Chondrocyte (in vitro differentiated cells): ENCODE measurements around the gene RAB38. TPM values are rescaled to one million over a fixed set of nuclear protein-coding genes. Genes with fewer than 3 reads are reported as not detected.

Experiments used
- DNase-seq: peaks from one replicate; pipeline ENCODE4 v3.0.0; 2021; ENCODE audit warnings: mixed read lengths, low spot score
- H3K27ac Mint-ChIP-seq: one replicate; pipeline ENCODE4 v1.8.0; 2021; ENCODE audit warnings: mild to moderate bottlenecking, moderate library complexity, mixed read lengths; ENCODE audit not compliant: unreplicated experiment
- H3K27me3 Mint-ChIP-seq: 2 replicates; pipeline ENCODE4 v1.8.0; 2021; ENCODE audit warnings: low read depth, mixed read lengths
- H3K36me3 Mint-ChIP-seq: 2 replicates; pipeline ENCODE4 v1.8.0; 2021; ENCODE audit warnings: low read depth, mixed read lengths
- H3K4me1 Mint-ChIP-seq: 2 replicates; pipeline ENCODE4 v1.8.0; 2021; ENCODE audit warnings: low read depth, mild to moderate bottlenecking, mixed read lengths
- H3K4me3 Mint-ChIP-seq: one replicate; pipeline ENCODE4 v1.8.0; 2021; ENCODE audit warnings: mild to moderate bottlenecking, moderate library complexity, mixed read lengths; ENCODE audit not compliant: unreplicated experiment
- H3K9me3 Mint-ChIP-seq: 2 replicates; pipeline ENCODE4 v1.8.0; 2021; ENCODE audit warnings: low read depth, mixed read lengths
- total RNA-seq: library from RNA; stranded (reverse); gene quantifications from 3 replicates; pipeline ENCODE4 v1.2.1, GENCODE V29; 2021
- TF ChIP-seq, protein P1 (sequence below): fragments of 200-600 bp; sonication (generic); IDR thresholded peaks from 2 replicates; pipeline ENCODE4 v1.5.0; 2021; ENCODE audit warnings: antibody characterized with exemption, mild to moderate bottlenecking, moderate library complexity

RAB38 gene
- total RNA-seq, 1 donor from 2014 or later: not detected

DNA sequence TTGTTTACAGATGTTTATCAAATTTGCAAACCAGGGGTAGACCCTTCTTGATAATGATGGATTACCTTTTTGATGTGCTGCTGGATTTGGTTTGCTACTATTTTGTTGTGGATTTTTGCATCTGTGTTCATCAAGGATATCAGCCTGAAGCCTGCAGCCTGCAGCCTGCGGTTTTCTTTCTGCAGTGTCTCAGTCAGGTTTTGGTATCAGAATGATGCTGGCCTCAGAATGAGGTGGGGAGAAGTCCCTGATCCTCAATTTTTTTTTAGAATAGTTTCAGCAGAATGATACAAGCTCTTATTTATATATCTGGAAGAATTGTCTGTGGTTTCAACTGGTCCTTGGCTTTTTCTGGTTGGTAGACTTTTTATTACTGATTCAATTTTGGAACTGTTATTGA, 19.7 kb upstream of the RAB38 start:
- H3K36me3 Mint-ChIP-seq: no peaks in the 10 kb centered on the region
- DNase-seq: no peak
- TF ChIP-seq, protein P1, sequence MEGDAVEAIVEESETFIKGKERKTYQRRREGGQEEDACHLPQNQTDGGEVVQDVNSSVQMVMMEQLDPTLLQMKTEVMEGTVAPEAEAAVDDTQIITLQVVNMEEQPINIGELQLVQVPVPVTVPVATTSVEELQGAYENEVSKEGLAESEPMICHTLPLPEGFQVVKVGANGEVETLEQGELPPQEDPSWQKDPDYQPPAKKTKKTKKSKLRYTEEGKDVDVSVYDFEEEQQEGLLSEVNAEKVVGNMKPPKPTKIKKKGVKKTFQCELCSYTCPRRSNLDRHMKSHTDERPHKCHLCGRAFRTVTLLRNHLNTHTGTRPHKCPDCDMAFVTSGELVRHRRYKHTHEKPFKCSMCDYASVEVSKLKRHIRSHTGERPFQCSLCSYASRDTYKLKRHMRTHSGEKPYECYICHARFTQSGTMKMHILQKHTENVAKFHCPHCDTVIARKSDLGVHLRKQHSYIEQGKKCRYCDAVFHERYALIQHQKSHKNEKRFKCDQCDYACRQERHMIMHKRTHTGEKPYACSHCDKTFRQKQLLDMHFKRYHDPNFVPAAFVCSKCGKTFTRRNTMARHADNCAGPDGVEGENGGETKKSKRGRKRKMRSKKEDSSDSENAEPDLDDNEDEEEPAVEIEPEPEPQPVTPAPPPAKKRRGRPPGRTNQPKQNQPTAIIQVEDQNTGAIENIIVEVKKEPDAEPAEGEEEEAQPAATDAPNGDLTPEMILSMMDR: no peak
- peaks cover 11% of the 10 kb centered on the region for H3K27me3 Mint-ChIP-seq
- H3K4me1 Mint-ChIP-seq: no peaks in the 10 kb centered on the region
- no peak overlapping the region for H3K4me3 Mint-ChIP-seq
- H3K27ac Mint-ChIP-seq: no peak overlapping the region
- H3K9me3 Mint-ChIP-seq: peaks cover 28% of the 10 kb centered on the region

- no peak overlapping the region for H3K4me3 Mint-ChIP-seq
- no peak overlapping the region for H3K27ac Mint-ChIP-seq
- H3K36me3 Mint-ChIP-seq: no peaks in the 10 kb centered on the region
- peaks cover 9% of the 10 kb centered on the region for H3K27me3 Mint-ChIP-seq
- DNase-seq: no peak
- H3K9me3 Mint-ChIP-seq: peaks cover 28% of the 10 kb centered on the region
- TF ChIP-seq, protein P1: no peak
- H3K4me1 Mint-ChIP-seq: no peaks in the 10 kb centered on the region
These were observed 18.0 kb upstream of the RAB38 start for GRCh38 chr11:88193278-88193677.

DNA sequence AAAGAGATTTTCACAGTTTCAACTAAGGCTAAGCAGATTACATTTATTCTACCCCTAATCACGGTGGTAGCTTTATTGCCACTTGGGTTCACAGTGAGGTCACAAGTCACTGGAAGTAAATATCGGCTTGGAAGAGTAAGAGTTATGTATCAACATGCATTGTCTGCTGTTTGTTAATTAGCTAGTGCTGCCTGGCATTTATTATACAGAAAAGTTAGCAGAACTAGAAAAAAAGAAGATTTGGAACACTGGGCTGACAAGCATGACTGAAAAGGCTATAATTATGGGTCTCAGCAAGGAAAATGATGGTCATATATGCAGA, 13.7 kb upstream of the RAB38 start:
- H3K27ac Mint-ChIP-seq: no peak overlapping the region
- DNase-seq: no peak
- no peak overlapping the region for H3K4me3 Mint-ChIP-seq

GRCh38 chr11:88188251-88188931, 13.1 kb upstream of the RAB38 start:
- no peak for DNase-seq

More for the DNA sequence above, 13.7 kb upstream of the RAB38 start:
- TF ChIP-seq, protein P1: no peak
- peaks cover 5% of the 10 kb centered on the region for H3K27me3 Mint-ChIP-seq
- no peaks in the 10 kb centered on the region for H3K36me3 Mint-ChIP-seq
- no peaks in the 10 kb centered on the region for H3K9me3 Mint-ChIP-seq
- H3K4me1 Mint-ChIP-seq: no peaks in the 10 kb centered on the region

DNA sequence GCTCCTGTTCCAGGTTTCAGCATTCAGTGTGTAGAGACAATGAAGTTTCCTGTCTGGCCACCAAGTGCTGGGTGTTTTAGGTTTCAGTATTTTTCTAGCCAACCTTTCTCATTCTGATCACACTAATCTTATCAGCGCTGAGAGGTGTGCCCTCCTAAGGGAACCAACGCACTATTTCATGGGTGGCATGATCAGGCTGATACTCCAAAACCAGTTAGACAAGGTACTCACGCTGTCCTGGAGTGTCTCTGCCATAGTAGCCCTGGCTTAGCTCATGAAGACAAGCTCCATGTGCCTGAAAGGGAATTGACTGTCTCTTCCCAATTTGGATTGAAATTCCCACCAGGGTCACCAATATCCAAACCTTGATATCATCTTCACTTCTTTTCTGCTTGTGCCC, 8.0 kb upstream of the RAB38 start:
- H3K27ac Mint-ChIP-seq: no peak overlapping the region
- H3K36me3 Mint-ChIP-seq: no peaks in the 10 kb centered on the region
- TF ChIP-seq, protein P1: no peak
- no peaks in the 10 kb centered on the region for H3K9me3 Mint-ChIP-seq
- no peak overlapping the region for H3K4me3 Mint-ChIP-seq
- no peaks in the 10 kb centered on the region for H3K4me1 Mint-ChIP-seq
- H3K27me3 Mint-ChIP-seq: peaks cover 26% of the 10 kb centered on the region
- DNase-seq: no peak

More at GRCh38 chr11:88188251-88188931, 13.1 kb upstream of the RAB38 start:
- Mint-ChIP-seq H3K4me3 (no peak overlapping the region), H3K9me3 (no peaks in the 10 kb centered on the region), H3K4me1 (no peaks in the 10 kb centered on the region), H3K27ac (no peak overlapping the region), H3K27me3 (peaks cover 8% of the 10 kb centered on the region), H3K36me3 (no peaks in the 10 kb centered on the region)
- TF ChIP-seq, protein P1: no peak
